ENCODE data around the gene OVOL3.

GRCh38 chr19:36128392-36128736 is 17.4 kb downstream of the OVOL3 start:
- TF ChIP-seq CTCF (IDR thresholded peaks at IDR 0.05), result no peak
- no peak for TF ChIP-seq POLR2A (IDR thresholded peaks at IDR 0.05)
